WERI-Rb-1 (cell line): Measurements from ENCODE around the gene UNC5C.

Source experiments
- DNase-seq: peaks from one replicate; pipeline ENCODE4 v3.0.0-alpha.2; 2020
- H3K27ac ChIP-seq: fragments of 250-450 bp; sonication (Bioruptor Pico); 2 replicates; pipeline ENCODE4 v1.5.1; 2020; ENCODE audit warnings: mild to moderate bottlenecking, moderate library complexity
- H3K27me3 ChIP-seq: fragments of 250-450 bp; sonication (Bioruptor Pico); 2 replicates; pipeline ENCODE4 v1.5.1; 2021; ENCODE audit warnings: mild to moderate bottlenecking, low read depth, moderate library complexity; ENCODE audit not compliant: insufficient read depth, severe bottlenecking
- H3K36me3 ChIP-seq: fragments of 250-450 bp; sonication (Bioruptor Pico); 2 replicates; pipeline ENCODE4 v1.5.1; 2020; ENCODE audit warnings: mild to moderate bottlenecking, moderate library complexity
- H3K4me3 ChIP-seq: 2 replicates; pipeline ENCODE4 v1.5.1; 2011; ENCODE audit warnings: low read depth, mild to moderate bottlenecking, control low read depth, low read length
- H3K9me3 ChIP-seq: fragments of 250-450 bp; sonication (Bioruptor Pico); 2 replicates; pipeline ENCODE4 v1.5.1; 2021; ENCODE audit warnings: mild to moderate bottlenecking, moderate library complexity; ENCODE audit not compliant: severe bottlenecking
- TF ChIP-seq, protein P1 (sequence below): IDR thresholded peaks from 2 replicates; pipeline ENCODE4 v1.5.1; 2011; ENCODE audit warnings: low read depth, mild to moderate bottlenecking, control low read depth, inconsistent platforms, low read length

The UNC5C gene

DNA sequence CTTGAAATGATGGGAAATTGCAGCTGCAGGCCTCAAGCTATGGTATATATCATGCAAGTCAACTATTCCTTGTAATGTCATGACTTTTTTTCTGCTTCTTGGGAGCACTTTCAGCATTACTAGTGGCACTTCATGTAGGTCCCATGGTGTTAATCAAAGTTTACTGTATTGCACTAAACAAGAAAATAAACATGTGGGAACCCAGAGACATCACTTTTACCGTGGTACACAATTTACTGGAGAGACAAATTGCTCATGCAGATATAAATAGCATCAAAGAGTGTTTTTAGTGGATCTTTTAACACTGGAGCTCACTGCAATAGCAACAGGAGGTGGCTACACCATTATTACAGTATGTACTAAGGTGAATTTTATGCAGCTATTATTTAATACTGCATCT, 79.2 kb downstream of the UNC5C start:
- TF ChIP-seq, protein P1, sequence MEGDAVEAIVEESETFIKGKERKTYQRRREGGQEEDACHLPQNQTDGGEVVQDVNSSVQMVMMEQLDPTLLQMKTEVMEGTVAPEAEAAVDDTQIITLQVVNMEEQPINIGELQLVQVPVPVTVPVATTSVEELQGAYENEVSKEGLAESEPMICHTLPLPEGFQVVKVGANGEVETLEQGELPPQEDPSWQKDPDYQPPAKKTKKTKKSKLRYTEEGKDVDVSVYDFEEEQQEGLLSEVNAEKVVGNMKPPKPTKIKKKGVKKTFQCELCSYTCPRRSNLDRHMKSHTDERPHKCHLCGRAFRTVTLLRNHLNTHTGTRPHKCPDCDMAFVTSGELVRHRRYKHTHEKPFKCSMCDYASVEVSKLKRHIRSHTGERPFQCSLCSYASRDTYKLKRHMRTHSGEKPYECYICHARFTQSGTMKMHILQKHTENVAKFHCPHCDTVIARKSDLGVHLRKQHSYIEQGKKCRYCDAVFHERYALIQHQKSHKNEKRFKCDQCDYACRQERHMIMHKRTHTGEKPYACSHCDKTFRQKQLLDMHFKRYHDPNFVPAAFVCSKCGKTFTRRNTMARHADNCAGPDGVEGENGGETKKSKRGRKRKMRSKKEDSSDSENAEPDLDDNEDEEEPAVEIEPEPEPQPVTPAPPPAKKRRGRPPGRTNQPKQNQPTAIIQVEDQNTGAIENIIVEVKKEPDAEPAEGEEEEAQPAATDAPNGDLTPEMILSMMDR = no peak
- H3K27me3 ChIP-seq = no peaks in the 10 kb centered on the region

GRCh38 chr4:95466791-95467190, 82.0 kb downstream of the UNC5C start:
- Histone ChIP-seq H3K27me3 (no peaks in the 10 kb centered on the region), H3K27ac (no peak overlapping the region), H3K9me3 (no peaks in the 10 kb centered on the region), H3K4me3 (no peak overlapping the region), H3K36me3 (no peaks in the 10 kb centered on the region)
- TF ChIP-seq, protein P1 = no peak
- no peak for DNase-seq

More for the DNA sequence above, 79.2 kb downstream of the UNC5C start:
- no peak for DNase-seq
- H3K36me3 ChIP-seq = no peaks in the 10 kb centered on the region
- no peak overlapping the region for H3K4me3 ChIP-seq
- H3K9me3 ChIP-seq = no peaks in the 10 kb centered on the region
- no peak overlapping the region for H3K27ac ChIP-seq

DNA sequence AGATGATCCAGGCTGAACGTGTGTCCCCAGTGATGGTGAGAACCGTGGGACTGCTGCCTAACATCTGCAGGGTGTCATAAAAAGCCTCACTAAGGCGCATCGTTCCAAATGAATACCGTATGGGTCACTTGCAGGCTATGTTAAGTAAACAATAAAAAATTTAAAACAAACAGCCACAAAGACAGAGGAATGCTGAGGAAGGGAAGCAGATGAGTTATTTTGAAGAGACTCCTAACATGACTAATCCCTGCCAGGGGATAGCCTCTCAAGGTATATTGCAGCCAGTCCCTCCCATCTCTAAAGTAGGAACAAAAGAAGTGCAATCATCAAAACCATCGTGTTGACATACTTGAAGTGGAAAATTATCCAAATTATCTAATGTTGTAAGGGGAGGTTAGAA, 83.8 kb downstream of the UNC5C start:
- TF ChIP-seq, protein P1 = no peak
- H3K4me3 ChIP-seq = no peak overlapping the region
- H3K27me3 ChIP-seq = no peaks in the 10 kb centered on the region
- no peak overlapping the region for H3K27ac ChIP-seq
- DNase-seq = no peak
- no peaks in the 10 kb centered on the region for H3K9me3 ChIP-seq
- H3K36me3 ChIP-seq = no peaks in the 10 kb centered on the region

- no peaks in the 10 kb centered on the region for H3K27me3 ChIP-seq
- TF ChIP-seq, protein P1 = no peak
- H3K9me3 ChIP-seq = no peaks in the 10 kb centered on the region
- no peak overlapping the region for H3K4me3 ChIP-seq
- H3K36me3 ChIP-seq = no peaks in the 10 kb centered on the region
- DNase-seq = no peak
- no peak overlapping the region for H3K27ac ChIP-seq
Observed at GRCh38 chr4:95462921-95463320, 85.9 kb downstream of the UNC5C start.

- no peak for DNase-seq
- Histone ChIP-seq H3K27ac (no peak overlapping the region), H3K9me3 (no peaks in the 10 kb centered on the region), H3K27me3 (no peaks in the 10 kb centered on the region), H3K4me3 (no peak overlapping the region), H3K36me3 (no peaks in the 10 kb centered on the region)
- TF ChIP-seq, protein P1 = no peak
Observed at GRCh38 chr4:95457353-95457752, 91.4 kb downstream of the UNC5C start.

DNA sequence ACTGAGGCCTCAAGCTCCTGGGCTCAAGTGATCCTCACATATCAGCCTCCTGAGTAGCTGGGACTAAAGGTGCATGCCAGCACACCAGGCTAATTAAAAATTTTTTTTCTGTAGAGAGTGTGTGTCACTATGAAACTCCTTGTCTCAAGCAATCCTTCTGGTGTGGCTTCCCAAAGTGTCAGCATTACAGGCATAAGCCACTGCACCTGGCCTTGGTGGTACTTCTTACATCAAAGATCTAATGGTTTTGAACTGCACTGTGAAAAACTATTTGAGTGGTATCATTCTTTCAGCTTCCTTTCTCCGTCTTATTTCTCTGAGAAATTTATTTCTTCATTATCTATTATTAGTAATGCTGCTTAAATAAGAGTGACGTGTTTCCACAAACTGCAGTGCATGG, 98.5 kb downstream of the UNC5C start:
- TF ChIP-seq, protein P1 = no peak
- H3K4me3 ChIP-seq = no peak overlapping the region
- DNase-seq = no peak

More for the DNA sequence above, 98.5 kb downstream of the UNC5C start:
- Histone ChIP-seq H3K27me3 (no peaks in the 10 kb centered on the region), H3K9me3 (no peaks in the 10 kb centered on the region), H3K27ac (no peak overlapping the region), H3K36me3 (no peaks in the 10 kb centered on the region)
